DMS79 (cell line): ENCODE results near the gene SMIM45.
A peak's percentile ranks its signal among the peaks of the same experiment; 100 is the strongest.
"Not testable (repeated sequence)": the region's sequence is repeated elsewhere in the genome, so short reads cannot be mapped to it uniquely, and the experiment has no call there.

Source experiments
- DNase-seq: peaks from one replicate; lab custom pipeline; 2025; lab: John Stamatoyannopoulos, UW

The SMIM45 gene

DNA sequence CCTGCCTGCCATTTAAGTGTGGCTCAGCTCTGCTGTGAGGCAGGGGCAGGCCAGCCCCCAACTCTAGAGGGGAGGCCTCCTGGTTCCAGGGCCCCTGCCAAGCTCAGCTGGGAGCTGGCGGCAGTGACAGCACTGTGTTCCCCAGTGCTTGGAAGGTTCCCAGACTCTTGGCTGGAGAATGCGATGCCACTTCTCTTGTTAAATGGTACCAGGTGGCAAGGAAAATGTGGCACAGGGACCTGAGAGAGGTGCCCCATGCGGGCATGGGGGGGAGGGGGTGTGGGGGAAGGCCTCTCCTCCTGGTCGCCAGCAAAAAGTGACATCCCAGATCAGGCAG is 17.0 kb upstream of the SMIM45 start:
- DNase-seq, result no peak

DNA sequence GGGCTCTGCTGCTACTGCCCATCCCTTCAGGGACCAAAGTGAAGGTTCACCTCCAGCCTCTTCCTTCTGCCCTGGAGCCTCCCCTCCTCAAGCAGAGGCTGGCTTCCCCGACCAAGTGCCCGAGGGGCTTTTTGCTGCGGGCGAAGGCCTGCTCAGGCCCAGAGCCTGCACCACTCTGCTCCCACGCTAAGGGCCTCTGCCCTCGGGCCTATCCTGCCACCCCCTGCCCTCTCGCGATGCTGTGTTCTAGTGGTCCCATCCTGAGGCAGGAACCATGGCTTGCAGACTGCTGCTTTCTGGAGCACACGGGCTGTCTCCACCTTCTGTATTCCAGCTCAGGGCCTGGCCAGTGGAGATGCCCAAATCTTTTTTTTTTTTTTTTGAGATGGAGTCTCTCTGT is 16.4 kb upstream of the SMIM45 start:
- DNase-seq, result no peak

DNA sequence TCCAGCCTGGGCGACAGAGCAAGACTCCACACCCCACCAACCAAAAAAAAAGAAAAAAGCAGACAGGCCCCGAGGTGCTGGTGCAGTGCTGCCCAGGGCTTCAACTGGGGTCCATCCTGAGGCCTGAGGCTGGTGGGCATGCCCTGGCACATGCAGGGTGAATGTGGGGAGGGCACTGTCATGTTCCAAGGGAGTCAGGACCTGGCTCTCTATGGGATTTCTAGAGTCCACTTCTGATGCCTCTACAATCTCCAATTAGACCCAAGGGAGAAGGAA is 15.1 kb upstream of the SMIM45 start:
- no peak for DNase-seq

DNA sequence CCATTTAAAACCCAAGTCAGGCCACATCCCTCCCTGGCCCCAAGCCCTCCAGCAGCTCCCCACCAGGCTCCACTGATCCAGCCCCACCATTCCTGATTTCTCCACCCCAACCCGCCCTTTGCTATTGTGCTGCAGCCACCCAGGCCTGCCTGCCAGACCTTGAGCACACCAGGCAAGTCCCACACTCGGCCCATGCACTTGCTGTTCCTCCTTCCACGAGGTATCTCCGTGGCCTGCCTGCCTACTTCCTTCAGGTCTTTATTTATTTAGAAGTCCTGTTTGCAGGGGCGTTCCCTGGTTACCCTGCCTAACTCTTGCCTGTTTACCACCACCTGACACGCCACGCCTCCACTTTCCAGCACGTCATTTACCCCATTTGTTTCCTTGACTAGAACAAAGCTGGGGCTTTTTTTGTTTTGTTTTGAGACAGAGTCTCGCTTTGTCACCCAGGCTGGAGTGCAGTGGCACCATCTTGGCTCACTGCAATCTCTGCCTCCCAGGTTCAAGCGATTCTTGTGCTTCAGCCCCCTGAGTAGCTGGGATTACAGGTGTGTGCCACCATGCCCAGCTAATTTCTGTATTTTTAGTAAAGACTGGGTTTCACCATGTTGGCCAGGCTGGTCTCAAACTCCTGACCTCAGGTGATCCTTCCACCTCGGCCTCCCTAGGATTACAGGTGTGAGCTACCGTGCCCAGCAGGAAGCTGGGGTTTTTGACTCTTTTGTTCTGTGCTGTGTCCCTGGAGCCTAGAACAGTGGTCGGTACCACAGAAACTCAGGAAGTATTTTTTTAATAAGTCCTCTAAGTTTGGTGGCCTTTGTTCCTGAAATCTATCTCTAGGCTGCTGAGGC is 11.7 kb upstream of the SMIM45 start:
- no peak for DNase-seq

DNA sequence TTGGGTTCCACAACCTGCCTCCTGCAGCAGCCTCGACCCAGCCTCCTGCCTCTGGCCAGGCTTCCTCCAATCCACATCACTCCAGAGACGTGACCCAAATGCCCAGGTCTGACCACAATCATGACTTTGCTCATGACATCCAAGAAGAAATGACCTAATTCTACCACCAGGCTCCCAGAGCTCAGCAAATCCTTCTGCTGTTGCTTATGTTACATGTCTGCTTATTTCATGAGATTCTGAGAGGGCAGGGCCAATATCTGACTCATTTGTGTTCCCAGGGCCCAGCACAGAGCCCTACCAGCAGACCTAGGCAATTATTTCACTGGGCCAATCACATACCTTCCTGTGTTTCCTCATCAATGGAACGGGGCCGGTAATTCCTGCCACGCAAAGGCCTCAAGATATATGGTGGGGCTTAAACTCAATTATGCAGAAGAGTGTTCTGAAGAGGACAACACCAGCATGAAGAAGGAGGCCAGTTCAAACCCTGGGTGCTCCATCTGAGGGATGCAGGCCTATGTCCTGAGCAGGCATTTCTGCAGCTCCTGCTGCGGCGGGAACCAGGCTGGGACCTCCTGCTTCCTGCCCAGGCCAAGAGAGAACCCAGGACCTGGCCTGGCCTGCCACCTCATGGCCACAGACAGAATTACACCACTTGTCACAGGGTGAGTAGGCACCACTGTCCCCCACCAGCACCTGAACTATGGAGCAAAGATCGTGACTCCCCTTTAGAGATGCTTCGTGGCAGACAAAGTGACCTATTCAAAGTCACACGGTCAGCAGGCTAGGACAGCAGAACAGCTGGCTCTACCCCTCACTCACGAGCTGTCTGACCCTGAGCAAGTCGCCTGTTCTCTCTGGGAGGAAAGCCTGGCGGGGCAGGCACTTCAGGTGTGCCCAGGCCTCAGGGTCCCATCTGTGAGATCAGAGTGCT is 10.9 kb upstream of the SMIM45 start:
- DNase-seq, result no peak

DNA sequence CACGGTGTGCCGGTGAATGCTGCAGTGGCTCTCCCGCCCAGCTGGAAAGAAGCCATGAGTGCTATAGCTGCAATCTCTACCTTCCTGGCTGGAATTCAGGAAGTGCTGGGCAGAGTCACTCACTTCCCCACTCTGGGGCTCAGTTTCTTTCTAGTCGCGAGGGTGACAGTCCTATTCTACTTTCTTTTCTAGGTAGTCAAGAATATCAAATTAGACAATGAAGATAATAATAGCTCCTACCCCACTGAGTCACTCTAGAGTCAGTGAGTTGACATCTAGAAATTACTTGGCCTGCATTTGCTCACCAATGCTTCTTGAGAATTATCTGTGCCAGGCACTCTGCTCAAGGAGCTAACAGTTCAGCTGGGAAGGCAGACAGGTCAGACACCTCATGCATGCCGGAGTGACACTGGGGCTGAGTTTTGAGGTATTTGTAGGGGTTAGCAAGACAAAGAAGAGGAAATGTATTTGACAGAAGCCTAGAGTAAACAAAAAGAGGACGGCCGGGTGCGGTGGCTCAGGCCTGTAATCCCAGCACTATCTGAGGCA is 8.2 kb upstream of the SMIM45 start:
- DNase-seq, result no peak

DNA sequence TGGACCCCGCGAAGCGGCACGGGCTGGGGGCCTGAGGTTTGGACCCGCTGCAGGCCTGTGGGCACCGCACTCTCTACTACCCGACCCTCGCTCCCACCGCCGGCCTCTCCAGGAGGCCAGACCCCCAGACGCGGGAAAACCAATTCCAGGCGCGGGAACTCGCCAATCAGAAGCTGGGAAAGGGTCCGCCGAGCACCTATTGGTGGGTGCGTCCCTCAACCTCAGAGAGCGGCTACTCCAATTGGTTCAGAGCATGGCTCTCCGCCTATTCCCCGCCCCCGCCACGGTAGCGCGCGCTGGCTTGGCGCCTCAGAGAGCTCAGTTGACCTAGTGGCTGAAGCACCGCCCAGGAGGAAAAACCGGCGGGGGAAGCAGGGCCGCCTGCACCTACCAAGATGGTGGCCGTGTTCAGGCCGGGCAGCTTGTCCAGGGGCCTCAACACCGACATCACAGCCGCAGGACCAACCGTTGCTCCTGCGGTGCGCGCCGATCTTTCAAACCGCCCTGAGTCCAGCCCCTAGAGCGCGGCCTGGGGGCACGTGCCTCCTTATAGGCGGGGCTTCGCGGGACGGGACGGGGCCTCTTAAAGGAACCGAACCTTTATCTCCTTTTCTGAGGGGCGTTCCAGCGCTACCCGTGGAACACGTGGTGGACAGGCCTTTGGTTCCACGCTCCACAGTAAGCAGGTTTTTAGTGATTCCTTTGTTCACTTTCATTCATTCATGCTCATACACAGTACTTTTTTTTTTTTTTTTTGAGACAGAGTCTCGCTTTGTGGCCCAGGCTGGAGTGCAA is 5.1 kb upstream of the SMIM45 start, which contains the start of gene CENPM:
Gene CENPM (minus strand): TSS at position 524 of the 795 bp plus-strand sequence. CDS start 76 bp downstream, at position 448.
- peak; percentile 77 for DNase-seq

DNA sequence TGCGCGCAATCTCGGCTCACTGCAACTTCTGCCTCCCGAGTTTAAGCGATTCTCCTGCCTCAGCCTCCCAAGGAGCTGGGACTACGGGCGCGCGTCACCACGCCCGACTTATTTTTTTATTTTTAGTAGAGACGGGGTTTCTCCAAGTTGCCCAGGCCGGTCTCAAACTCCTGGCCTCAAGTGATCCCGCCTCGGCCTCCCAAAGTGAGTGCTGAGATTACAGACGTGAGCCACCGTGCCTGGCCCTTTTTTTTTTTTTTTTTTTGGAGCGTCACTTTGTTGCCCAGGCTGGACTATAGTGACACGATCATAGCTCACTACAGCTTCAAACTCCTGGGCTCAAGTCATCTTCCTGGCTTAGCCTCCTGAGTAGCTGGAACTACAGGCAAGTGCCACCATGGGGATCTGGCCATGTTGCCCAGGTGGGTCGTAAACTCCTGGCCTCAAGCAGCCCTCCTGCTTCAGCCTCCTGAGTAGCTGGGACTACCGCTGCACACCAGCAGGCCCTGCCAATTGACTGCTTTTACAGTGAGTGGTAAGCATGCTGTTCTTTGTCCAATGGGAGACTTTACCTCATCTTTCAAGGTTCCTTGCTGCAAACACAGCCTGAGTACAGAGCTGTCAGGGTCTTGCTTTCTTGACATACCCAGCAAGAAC is 4.4 kb upstream of the SMIM45 start:
- no peak for DNase-seq

DNA sequence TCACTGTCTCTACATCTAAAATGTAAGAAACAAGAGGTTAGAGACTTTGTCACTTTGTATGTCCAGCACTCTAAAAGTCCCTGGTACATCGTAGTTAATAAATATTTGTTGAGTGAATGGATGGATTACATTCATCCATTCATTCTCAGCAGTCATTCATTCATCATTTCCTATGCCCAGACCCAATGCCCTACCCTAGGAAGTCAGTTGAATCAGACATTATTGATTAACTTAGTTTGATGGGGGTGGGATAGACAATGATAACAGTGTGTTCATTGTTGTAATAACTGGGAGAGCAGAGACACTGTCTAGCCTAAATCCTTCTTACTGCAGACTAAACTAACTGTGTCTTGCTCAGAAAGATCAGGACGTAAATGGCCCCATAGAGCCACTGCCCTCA is 3.8 kb upstream of the SMIM45 start:
- no peak for DNase-seq

DNA sequence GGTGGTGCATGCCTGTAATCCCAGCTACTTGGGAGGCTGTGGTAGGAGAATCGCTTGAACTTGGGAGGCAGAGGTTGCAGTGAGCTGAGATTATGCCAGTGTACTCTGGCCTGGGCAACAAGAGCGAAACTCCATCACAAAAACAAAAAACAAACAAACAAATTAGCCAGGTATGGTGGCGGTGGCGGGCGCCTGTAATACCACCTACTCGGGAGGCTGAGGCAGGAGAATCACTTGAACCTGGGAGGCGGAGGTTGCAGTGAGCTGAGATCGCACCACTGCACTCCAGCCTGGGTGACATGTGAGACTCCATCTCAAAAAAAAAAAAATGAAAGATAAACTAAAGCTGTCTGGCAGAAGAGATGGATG is 3.0 kb upstream of the SMIM45 start:
- DNase-seq, result not testable (repeated sequence)

DNA sequence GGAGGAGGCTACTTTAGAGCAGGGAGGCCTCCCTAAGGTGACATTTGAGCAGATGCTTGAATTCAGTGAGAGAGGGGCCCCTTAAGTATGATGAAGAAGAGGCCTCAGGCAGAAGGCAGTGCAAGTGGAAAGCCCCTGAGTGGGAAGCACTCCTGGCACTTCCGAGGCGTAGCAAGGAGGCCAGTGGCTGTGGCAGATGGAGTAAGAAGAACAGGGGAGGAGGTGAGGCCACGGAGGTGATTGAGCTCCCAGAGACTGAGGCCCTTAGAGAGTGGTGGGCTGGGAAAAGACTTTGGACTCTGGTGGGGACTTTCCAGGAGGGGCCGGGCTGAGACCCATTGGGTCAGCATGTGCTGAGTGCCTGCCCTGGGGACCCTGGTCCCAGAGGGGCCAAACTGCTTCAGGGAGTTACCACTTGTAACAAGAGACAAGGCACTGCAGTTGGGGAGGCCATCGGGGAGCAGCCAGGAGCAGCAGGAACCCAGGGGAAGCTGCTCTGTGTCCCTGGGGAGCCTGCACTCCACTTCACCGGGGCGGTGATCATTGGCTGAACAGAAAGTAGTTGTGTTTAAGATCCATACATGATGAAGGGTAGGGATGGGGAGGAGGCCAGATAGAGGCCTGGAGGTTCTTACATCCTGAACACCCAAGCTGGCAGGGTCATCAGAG is 2.5 kb upstream of the SMIM45 start:
- DNase-seq, result no peak

DNA sequence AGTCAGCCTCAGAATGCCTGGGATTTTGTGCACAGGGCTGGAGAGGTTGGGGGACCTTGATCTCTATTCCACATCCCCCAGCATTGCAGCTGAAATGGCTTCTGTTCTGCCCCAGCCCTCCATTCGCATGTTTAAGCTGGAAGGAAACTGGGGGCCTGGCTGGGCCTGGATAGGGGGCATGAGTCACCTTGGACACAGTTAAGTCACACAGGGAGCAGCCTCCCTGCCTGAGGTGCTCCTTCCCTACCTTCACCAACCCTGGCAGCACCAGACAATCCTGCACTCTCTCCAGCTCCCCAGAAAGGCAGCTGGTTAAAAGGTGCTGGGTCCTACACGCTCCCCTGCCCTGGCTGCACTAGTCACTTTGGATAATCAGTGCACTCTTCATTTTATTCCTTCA is 763 bp downstream of the SMIM45 start:
- DNase-seq, result no peak

DNA sequence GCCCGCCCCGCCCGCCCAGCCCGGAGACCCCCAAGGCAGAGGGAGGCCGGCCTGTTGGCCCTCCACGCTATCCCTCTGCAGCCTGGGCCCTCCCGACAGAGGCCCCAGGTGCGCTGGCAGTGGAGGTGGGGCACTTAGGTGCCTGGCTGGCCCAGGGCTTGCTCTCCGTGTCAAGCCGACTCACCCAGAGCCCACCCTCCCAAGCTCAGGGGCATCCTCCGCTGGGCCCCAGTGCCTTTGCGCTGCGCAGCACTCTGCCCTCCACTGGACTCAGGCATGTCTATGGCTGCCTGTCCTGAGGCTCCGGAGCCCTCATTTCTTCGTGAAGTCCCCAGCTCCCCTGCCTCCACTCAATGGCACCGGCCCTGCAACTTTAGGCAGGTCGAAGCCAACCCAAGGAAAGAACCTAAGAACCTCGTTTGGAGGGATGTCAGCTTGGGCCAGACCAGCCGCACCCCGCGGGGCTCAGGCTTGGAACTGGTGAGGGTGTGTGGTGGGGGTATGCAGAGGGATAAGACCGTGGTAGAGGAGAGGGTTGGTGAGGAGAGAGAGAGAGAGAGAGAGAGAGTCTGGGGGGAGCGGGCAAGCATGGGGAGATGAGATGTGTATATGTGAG is 6.1 kb downstream of the SMIM45 start:
- DNase-seq, result no peak

DNA sequence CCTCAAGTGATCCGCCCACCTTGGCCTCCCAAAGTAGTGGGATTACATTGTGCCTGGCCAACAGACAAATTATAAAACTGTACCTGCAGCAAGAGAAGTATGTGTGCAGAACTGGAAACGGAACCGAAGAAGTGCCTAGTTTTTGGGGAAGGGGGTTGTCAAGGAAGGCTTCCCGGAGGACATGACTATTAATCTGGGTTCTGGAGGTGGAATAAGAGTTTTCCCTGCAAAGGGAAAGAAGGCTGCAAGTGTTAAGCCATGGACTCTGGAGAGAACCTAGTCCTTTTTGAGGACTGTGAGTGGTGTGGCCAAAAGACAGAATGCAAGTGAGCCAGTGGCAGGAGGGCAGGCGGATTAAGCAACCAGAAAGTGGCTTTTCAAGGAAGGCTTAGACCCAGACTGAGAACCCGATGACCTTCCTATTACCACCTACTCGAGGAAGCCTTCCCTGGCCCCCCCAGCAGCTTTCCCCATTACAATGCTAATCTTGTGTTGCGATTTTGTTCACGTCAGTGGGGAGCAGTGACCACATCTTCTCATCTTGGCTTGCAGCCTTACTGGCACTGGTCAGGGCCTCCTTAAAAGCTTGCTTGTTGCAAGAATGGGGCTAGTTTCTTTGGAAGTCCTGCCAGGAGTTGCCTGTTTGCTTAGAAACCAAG is 11.6 kb downstream of the SMIM45 start:
- no peak for DNase-seq

DNA sequence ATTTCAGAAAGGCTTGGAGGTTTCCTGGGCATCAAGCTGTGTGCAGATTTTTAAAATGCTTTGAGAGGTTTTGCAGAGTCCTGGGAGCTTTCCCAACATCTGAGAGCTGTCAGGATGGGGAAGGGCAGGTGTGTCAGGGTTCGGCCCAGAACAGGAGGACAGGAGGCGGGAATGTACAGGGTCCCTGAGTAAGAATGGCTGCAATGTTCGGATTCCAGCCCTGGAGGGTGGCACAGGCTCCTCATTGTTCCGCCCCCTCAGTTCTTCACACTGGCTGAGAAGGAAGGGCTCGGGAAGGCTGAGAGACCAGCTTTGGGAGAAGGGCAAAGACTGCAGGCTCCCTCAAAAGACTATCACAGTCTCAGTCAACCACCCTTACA is 12.2 kb downstream of the SMIM45 start:
- DNase-seq, result no peak

DNA sequence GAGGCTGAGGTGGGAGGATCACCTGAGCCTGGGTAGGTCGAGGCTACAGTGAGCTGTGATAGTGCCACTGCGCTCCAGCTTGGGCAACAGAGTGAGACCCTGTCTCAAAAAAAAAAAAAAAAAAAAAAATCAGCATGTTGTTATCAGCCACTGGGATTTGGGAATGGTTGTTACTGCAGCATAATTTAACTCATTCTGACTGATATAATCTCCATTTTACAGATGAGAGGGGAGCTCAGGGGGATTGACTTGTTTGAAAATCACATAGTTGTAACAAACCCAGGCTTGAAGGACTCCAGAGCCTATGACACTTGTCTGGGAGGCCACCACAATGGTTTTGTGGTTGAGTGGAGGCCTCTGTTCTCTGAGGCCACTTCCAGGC is 14.3 kb downstream of the SMIM45 start:
- DNase-seq, result no peak

DNA sequence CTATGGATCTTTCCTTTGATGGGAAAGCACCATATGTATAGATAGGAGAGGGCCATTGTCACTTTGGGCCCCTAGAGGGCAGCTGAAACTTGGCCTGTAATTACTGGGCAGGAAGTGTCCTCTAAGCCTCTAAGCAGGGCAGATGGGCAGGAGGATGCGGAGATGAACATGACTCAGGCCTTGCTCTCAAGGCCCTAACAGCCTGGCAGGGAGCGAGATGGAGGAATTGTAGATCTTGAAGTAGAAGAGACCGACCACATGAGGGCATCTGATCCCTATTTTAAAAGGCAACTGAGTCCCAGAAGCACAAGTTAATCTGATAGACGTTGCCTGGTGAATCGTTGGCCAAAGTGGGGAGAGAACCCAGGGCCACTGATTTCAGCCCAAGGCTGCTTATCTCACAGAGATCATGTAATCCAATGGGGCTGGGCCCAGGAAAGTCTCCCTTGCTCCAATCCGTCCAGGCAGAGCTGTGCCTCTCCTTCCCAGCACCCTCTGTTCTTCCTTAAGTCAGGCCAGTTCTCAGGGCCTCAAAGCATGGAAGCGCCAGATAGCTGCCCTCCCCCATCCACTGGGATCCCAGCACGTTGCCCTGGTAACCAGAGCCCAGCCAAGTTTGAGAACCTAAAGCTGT is 14.8 kb downstream of the SMIM45 start:
- DNase-seq, result no peak

DNA sequence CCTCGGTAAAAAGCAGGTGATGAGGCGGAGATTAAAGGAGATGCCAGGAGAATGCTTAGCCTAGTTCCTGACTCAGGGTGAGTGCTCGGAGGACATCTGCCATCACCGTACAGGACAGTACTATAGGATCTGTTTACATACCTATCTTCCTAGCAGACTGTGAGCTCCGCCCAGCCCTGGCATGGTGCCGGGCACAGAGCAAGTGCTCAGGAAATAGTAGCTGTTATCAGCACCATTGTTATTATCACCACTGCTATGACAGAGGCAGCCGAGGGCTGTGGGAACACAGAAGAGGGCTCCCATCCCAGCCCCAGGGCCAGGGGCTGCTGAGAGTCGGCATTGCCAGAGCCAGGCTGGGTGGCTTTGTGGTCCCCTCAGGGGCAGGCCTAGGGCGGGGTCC is 16.7 kb downstream of the SMIM45 start:
- DNase-seq, result no peak

DNA sequence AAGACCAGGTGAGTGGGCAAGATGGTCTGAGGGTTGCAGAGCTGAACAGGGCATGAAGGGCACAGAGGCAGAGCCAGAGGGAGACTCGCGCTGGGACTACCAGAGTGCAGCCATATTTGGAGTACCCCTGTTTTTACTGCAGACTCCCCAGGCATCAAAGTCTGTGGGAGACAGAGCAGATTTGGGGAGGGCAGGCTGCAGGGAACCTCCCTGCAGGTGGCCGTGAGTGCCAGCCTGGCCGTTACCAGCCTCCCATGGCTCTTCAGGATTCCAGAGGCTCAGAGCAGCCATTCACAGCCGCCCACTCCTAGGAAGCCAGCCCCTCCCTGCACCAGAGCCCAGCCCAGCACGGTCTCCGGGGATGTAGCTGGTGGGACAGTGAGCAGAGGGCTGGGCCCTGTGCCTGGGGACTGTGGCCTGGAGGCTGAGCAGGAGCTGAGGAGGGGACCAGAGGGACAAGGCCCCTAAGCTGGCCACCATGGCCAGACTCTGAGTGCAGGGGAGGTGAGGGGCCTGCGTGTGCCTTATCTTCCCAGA is 17.2 kb downstream of the SMIM45 start, which contains the start of gene SEPTIN3:
Gene SEPTIN3 (plus strand): TSS at position 334 of the 537 bp plus-strand sequence. CDS start 2,050 bp downstream, outside the sequence.
- DNase-seq, result no peak
